Esophagus squamous epithelium (tissue), 4 donors: ENCODE data around the gene PITPNM3.

Experiments
- CTCF ChIP-seq, 6 experiments: fragments of 450-650 bp in 4 of 6; fragments of 200-600 bp in 2 of 6; sonication (generic) in 2 of 6; IDR thresholded peaks; one replicate each; pipeline ENCODE4 v1.5.1; 2016 to 2019; ENCODE audit warnings: antibody characterized with exemption in 6 of 6, mild to moderate bottlenecking in 4 of 6, moderate library complexity in 4 of 6
- POLR2A ChIP-seq, 4 donors: fragments of 450-650 bp; IDR thresholded peaks; one replicate each; pipeline ENCODE4 v1.6.1; 2017; ENCODE audit warnings: antibody characterized with exemption in 4 of 4, mild to moderate bottlenecking in 4 of 4, moderate library complexity in 3 of 4

- TF ChIP-seq POLR2A (IDR thresholded peaks at IDR 0.05): no peak
- no peak for TF ChIP-seq CTCF (IDR thresholded peaks at IDR 0.05)
Observed at GRCh38 chr17:6487251-6488007, 68.9 kb downstream of the PITPNM3 start.
